Liver (tissue), 9 donors: ENCODE data around the gene AGR2. TPM values are rescaled to one million over a fixed set of nuclear protein-coding genes. Genes with fewer than 3 reads are reported as not detected.

Experiments used
- DNase-seq: peaks from one replicate; pipeline ENCODE4 v3.0.0-alpha.2; 2017; ENCODE audit warnings: low spot score
- H3K27ac ChIP-seq, 2 donors: one replicate each; pipeline ENCODE4 v1.7.0; 2013; ENCODE audit warnings: inconsistent platforms in 2 of 2, low read length in 2 of 2, control low read depth in 1 of 2, low read depth in 1 of 2, mild to moderate bottlenecking in 1 of 2
- H3K27me3 ChIP-seq, 4 donors: one replicate each; pipeline versions ENCODE4 v1.6.1 to v1.7.0; 2013; ENCODE audit warnings: low read length in 3 of 4, inconsistent platforms in 1 of 4, mild to moderate bottlenecking in 1 of 4, moderate library complexity in 1 of 4; ENCODE audit not compliant: control insufficient read depth in 4 of 4, insufficient read depth in 4 of 4
- H3K36me3 ChIP-seq, 4 donors: one replicate each; pipeline versions ENCODE4 v1.6.1 to v1.7.0; 2013; ENCODE audit warnings: low read length in 3 of 4, mild to moderate bottlenecking in 3 of 4, low read depth in 1 of 4, moderate library complexity in 1 of 4; ENCODE audit not compliant: control insufficient read depth in 4 of 4, insufficient read depth in 3 of 4
- H3K4me1 ChIP-seq, 4 donors: one replicate each; pipeline versions ENCODE4 v1.6.1 to v1.7.0; 2013; ENCODE audit warnings: low read length in 3 of 4, mild to moderate bottlenecking in 3 of 4, moderate library complexity in 1 of 4; ENCODE audit not compliant: control insufficient read depth in 4 of 4, insufficient read depth in 4 of 4
- H3K4me3 ChIP-seq, 3 donors: one replicate each; pipeline versions ENCODE4 v1.6.1 to v1.7.0; 2013; ENCODE audit warnings: low read length in 3 of 3, control low read depth in 1 of 3, low read depth in 1 of 3, mild to moderate bottlenecking in 1 of 3
- H3K9ac ChIP-seq, 2 donors: one replicate each; pipeline ENCODE4 v1.7.0; 2013; ENCODE audit warnings: low read length in 2 of 2, mild to moderate bottlenecking in 2 of 2, moderate library complexity in 2 of 2, control low read depth in 1 of 2, low read depth in 1 of 2
- H3K9me3 ChIP-seq, 4 donors: one replicate each; pipeline versions ENCODE4 v1.6.1 to v1.7.0; 2013; ENCODE audit warnings: low read length in 3 of 4; ENCODE audit not compliant: control insufficient read depth in 4 of 4
- ATF3 ChIP-seq: IDR thresholded peaks from 2 replicates; pipeline ENCODE4 v1.6.1; 2016; ENCODE audit warnings: antibody characterized with exemption
- CTCF ChIP-seq: fragments of 150-350 bp; IDR thresholded peaks from 2 replicates; pipeline ENCODE4 v1.5.1; 2017; ENCODE audit warnings: improper control_type of control experiment, low read depth, low read length; ENCODE audit not compliant: missing input control
- EGR1 ChIP-seq, 2 donors: IDR thresholded peaks; 2 replicates each; pipeline ENCODE4 v1.6.1; 2016 to 2018; ENCODE audit warnings: antibody characterized with exemption in 2 of 2, low read depth in 2 of 2
- FOXA1 ChIP-seq: IDR thresholded peaks from 2 replicates; pipeline ENCODE4 v1.6.1; 2016; ENCODE audit warnings: antibody characterized with exemption
- FOXA2 ChIP-seq: IDR thresholded peaks from 2 replicates; pipeline ENCODE4 v1.6.1; 2016; ENCODE audit warnings: antibody characterized with exemption
- GABPA ChIP-seq, 2 donors: IDR thresholded peaks in 1 of 2; conservative IDR thresholded peaks in 1 of 2; 2 replicates each; pipeline ENCODE4 v1.6.1; 2016; ENCODE audit warnings: antibody characterized with exemption in 2 of 2, mild to moderate bottlenecking in 1 of 2, moderate library complexity in 1 of 2
- HNF4A ChIP-seq, 2 donors: conservative IDR thresholded peaks; 2 replicates each; pipeline ENCODE4 v1.6.1; 2016; ENCODE audit warnings: antibody characterized with exemption in 2 of 2, mild to moderate bottlenecking in 2 of 2
- JUND ChIP-seq, 2 donors: IDR thresholded peaks; 2 replicates each; pipeline ENCODE4 v1.6.1; 2016; ENCODE audit warnings: antibody characterized with exemption in 2 of 2
- MAX ChIP-seq: IDR thresholded peaks from 2 replicates; pipeline ENCODE4 v1.6.1; 2016; ENCODE audit warnings: antibody characterized with exemption
- NR2F2 ChIP-seq: IDR thresholded peaks from 2 replicates; pipeline ENCODE4 v1.6.1; 2016; ENCODE audit warnings: antibody characterized with exemption
- RAD21 ChIP-seq, 2 donors: IDR thresholded peaks; 2 replicates each; pipeline ENCODE4 v1.6.1; 2016; ENCODE audit warnings: antibody characterized with exemption in 2 of 2, mild to moderate bottlenecking in 2 of 2
- REST ChIP-seq: IDR thresholded peaks from 2 replicates; pipeline ENCODE4 v1.6.1; 2016; ENCODE audit warnings: antibody characterized with exemption, mild to moderate bottlenecking
- RXRA ChIP-seq, 2 donors: IDR thresholded peaks; 2 replicates each; pipeline ENCODE4 v1.6.1; 2017 to 2018; ENCODE audit warnings: antibody characterized with exemption in 2 of 2, mild to moderate bottlenecking in 1 of 2
- SP1 ChIP-seq: IDR thresholded peaks from 2 replicates; pipeline ENCODE4 v1.6.1; 2018; ENCODE audit warnings: antibody characterized with exemption, mild to moderate bottlenecking
- TAF1 ChIP-seq: conservative IDR thresholded peaks from 2 replicates; pipeline ENCODE4 v1.6.1; 2016; ENCODE audit warnings: antibody characterized with exemption, mild to moderate bottlenecking
- ZBTB33 ChIP-seq: IDR thresholded peaks from 2 replicates; pipeline ENCODE4 v1.6.1; 2016; ENCODE audit warnings: antibody characterized with exemption
- WGBS: extraction: QIAGEN DNeasy Blood & Tissue Kit; methylation state at CpG from one replicate; pipeline ENCODE4 v1.1.7; 2013; 5-methylcytosine and 5-hydroxymethylcytosine counted together
- polyA plus RNA-seq, 2 donors: library from polyadenylated mRNA; stranded (reverse) in 1 of 2; unstranded in 1 of 2; fragments of 200-250 nt in 1 of 2; fragments of >200 nt in 1 of 2; fragmentation: Nextera tagmentation in 1 of 2; extraction: Ambion mirVana in 1 of 2; gene quantifications; one replicate each; pipeline versions ENCODE4 v1.2.1 to v1.2.3, GENCODE V29; 2013 to 2015
- total RNA-seq, 2 donors: library from RNA; depleted of rRNA; stranded (reverse); fragments of >200 nt; gene quantifications; one replicate each; pipeline ENCODE4 v1.2.3, GENCODE V29; 2014
- donor health status: healthy.
- donor health status: healthy.
- donor health status: healthy.
- donor health status: healthy.
- donor health status: healthy.

The AGR2 gene
- total and polyA plus RNA-seq, 4 donors: 0.37 to 0.45 TPM; not detected in 2

- no peak for DNase-seq
- H3K27me3 ChIP-seq: no peaks in the 10 kb centered on the region
- H3K4me1 ChIP-seq: no peaks in the 10 kb centered on the region
- WGBS: 77% methylated on average over 2 of the region's 2 CpGs
- no peak overlapping the region for H3K9ac ChIP-seq
- no peak for TF ChIP-seq EGR1 (IDR thresholded peaks at IDR 0.05; ENCODE audit: low read depth in 2 of 2)
- no peak for TF ChIP-seq TAF1
- no peak for TF ChIP-seq GABPA (IDR thresholded peaks at IDR 0.05 in 1 of 2, conservative IDR thresholded peaks at IDR 0.05 in 1 of 2)
- TF ChIP-seq FOXA1: no peak
- TF ChIP-seq SP1: no peak
- TF ChIP-seq REST: no peak
- TF ChIP-seq RAD21 (IDR thresholded peaks at IDR 0.05): no peak
- no peak for TF ChIP-seq MAX
- TF ChIP-seq JUND (IDR thresholded peaks at IDR 0.05): no peak
- TF ChIP-seq ATF3: no peak
- no peak for TF ChIP-seq NR2F2
- TF ChIP-seq CTCF: no peak
- no peak for TF ChIP-seq FOXA2
- no peak for TF ChIP-seq HNF4A (conservative IDR thresholded peaks at IDR 0.05)
- TF ChIP-seq ZBTB33: no peak
- no peaks in the 10 kb centered on the region for H3K9me3 ChIP-seq
- H3K36me3 ChIP-seq: no peaks in the 10 kb centered on the region
- no peak overlapping the region for H3K27ac ChIP-seq
- no peak overlapping the region for H3K4me3 ChIP-seq
Measured at GRCh38 chr7:16811551-16811950, 6.8 kb upstream of the AGR2 start.

- H3K36me3 ChIP-seq: no peaks in the 10 kb centered on the region
- no peaks in the 10 kb centered on the region for H3K4me1 ChIP-seq
- no peak overlapping the region for H3K4me3 ChIP-seq
- H3K9me3 ChIP-seq: no peaks in the 10 kb centered on the region
- no peak overlapping the region for H3K27ac ChIP-seq
- DNase-seq: no peak
- 54% methylated on average over 5 of the region's 5 CpGs for WGBS
- no peak overlapping the region for H3K9ac ChIP-seq
- no peaks in the 10 kb centered on the region for H3K27me3 ChIP-seq
- TF ChIP-seq GABPA (IDR thresholded peaks at IDR 0.05 in 1 of 2, conservative IDR thresholded peaks at IDR 0.05 in 1 of 2) (no peak), CTCF (no peak), REST (no peak), NR2F2 (no peak), RXRA (IDR thresholded peaks at IDR 0.05) (no peak), JUND (IDR thresholded peaks at IDR 0.05) (no peak), ZBTB33 (no peak)
Measured at GRCh38 chr7:16810573-16810972, 5.8 kb upstream of the AGR2 start.
